Measurements from ENCODE around the gene DNAH3. TPM values are rescaled to one million over a fixed set of nuclear protein-coding genes. Genes with fewer than 3 reads are reported as not detected.
"Not testable (repeated sequence)": the region's sequence is repeated elsewhere in the genome, so short reads cannot be mapped to it uniquely, and the experiment has no call there.

Gene DNAH3
- total RNA-seq, 1 experiment from 2014 or later: 0.24 TPM

GRCh38 chr16:21153124-21153729 is 2.6 kb upstream of the DNAH3 start:
- not testable (repeated sequence) for H3K4me1 ChIP-seq (ENCODE audit: insufficient read depth, low read length); H2BK12ac ChIP-seq (ENCODE audit: insufficient read length, low read depth, low read length); H3K27ac ChIP-seq (ENCODE audit: insufficient read length, low read depth, low read length); DNase-seq; H3K27ac Mint-ChIP-seq; H4K91ac ChIP-seq (ENCODE audit: insufficient read length, low read depth, low read length); H3K9me3 Mint-ChIP-seq; H3K36me3 Mint-ChIP-seq (ENCODE audit: insufficient read depth in 1 of 3, low read depth in 3 of 3); H2BK15ac ChIP-seq (ENCODE audit: low read depth, low read length); H3K27me3 ChIP-seq (ENCODE audit: insufficient read depth, low read length); H3K14ac ChIP-seq (ENCODE audit: insufficient read depth, low read length); H2AK5ac ChIP-seq (ENCODE audit: insufficient read length, low read length); H2BK120ac ChIP-seq (ENCODE audit: low read depth, low read length, poor library complexity, severe bottlenecking); H3K27me3 Mint-ChIP-seq (ENCODE audit: low read depth); H4K20me1 ChIP-seq (ENCODE audit: control insufficient read depth, insufficient read depth, insufficient read length); H3K23me2 ChIP-seq (ENCODE audit: insufficient read length, low read depth, low read length, poor library complexity, severe bottlenecking); H2BK5ac ChIP-seq (ENCODE audit: insufficient read length, low read length); H3K79me2 ChIP-seq (ENCODE audit: insufficient read depth, low read length); H3T11ph ChIP-seq (ENCODE audit: low read length); H4K8ac ChIP-seq (replicated peaks; ENCODE audit: insufficient read length, low read depth, low read length); H4K5ac ChIP-seq (ENCODE audit: insufficient read length, low read depth, low read length); H3K4me1 Mint-ChIP-seq; H3K79me1 ChIP-seq (ENCODE audit: insufficient read depth, low read depth, low read length, poor library complexity, severe bottlenecking); H3K18ac ChIP-seq (ENCODE audit: insufficient read length, low read depth, low read length); H2BK20ac ChIP-seq (ENCODE audit: low read depth, low read length, poor library complexity, severe bottlenecking); H2AFZ ChIP-seq (ENCODE audit: low read length); H3K4me3 Mint-ChIP-seq; H3K9ac ChIP-seq (ENCODE audit: extremely low read depth, insufficient read length, low read length); H3K4ac ChIP-seq (ENCODE audit: low read depth, low read length); H3K4me2 ChIP-seq (ENCODE audit: insufficient read depth, insufficient read length, low read length); H3K9me3 ChIP-seq (ENCODE audit: control insufficient read depth, low read depth, low read length); H3K56ac ChIP-seq (ENCODE audit: insufficient read length, low read depth, low read length); H3K23ac ChIP-seq (ENCODE audit: insufficient read length, low read depth, low read length)
- WGBS (ENCODE audit: extremely low coverage, insufficient read length, low lambda C conversion rate): no CpG with 5 or more reads among the region's 11 CpGs

GRCh38 chr16:21152160-21153030 is 1.7 kb upstream of the DNAH3 start:
- H3K56ac ChIP-seq (ENCODE audit: insufficient read length, low read depth, low read length); H3K4me1 Mint-ChIP-seq; H2AFZ ChIP-seq (ENCODE audit: low read length); H3K4me1 ChIP-seq (ENCODE audit: insufficient read depth, low read length); H2BK120ac ChIP-seq (ENCODE audit: low read depth, low read length, poor library complexity, severe bottlenecking); H4K91ac ChIP-seq (ENCODE audit: insufficient read length, low read depth, low read length); H3K4me3 Mint-ChIP-seq; H3K18ac ChIP-seq (ENCODE audit: insufficient read length, low read depth, low read length); H2BK5ac ChIP-seq (ENCODE audit: insufficient read length, low read length); H3K79me1 ChIP-seq (ENCODE audit: insufficient read depth, low read depth, low read length, poor library complexity, severe bottlenecking); H3K9me3 Mint-ChIP-seq; H4K8ac ChIP-seq (replicated peaks; ENCODE audit: insufficient read length, low read depth, low read length); H2BK12ac ChIP-seq (ENCODE audit: insufficient read length, low read depth, low read length); H3K9ac ChIP-seq (ENCODE audit: extremely low read depth, insufficient read length, low read length); H3K23me2 ChIP-seq (ENCODE audit: insufficient read length, low read depth, low read length, poor library complexity, severe bottlenecking); H3K27me3 Mint-ChIP-seq (ENCODE audit: low read depth); H4K5ac ChIP-seq (ENCODE audit: insufficient read length, low read depth, low read length); H3K9me3 ChIP-seq (ENCODE audit: control insufficient read depth, low read depth, low read length); H3T11ph ChIP-seq (ENCODE audit: low read length); H3K23ac ChIP-seq (ENCODE audit: insufficient read length, low read depth, low read length); H2AK5ac ChIP-seq (ENCODE audit: insufficient read length, low read length); H3K27ac ChIP-seq (ENCODE audit: insufficient read length, low read depth, low read length); H3K79me2 ChIP-seq (ENCODE audit: insufficient read depth, low read length); H3K4ac ChIP-seq (ENCODE audit: low read depth, low read length); H2BK15ac ChIP-seq (ENCODE audit: low read depth, low read length); H3K36me3 Mint-ChIP-seq (ENCODE audit: insufficient read depth in 1 of 3, low read depth in 3 of 3); H3K4me2 ChIP-seq (ENCODE audit: insufficient read depth, insufficient read length, low read length); H3K27me3 ChIP-seq (ENCODE audit: insufficient read depth, low read length); H2BK20ac ChIP-seq (ENCODE audit: low read depth, low read length, poor library complexity, severe bottlenecking); H4K20me1 ChIP-seq (ENCODE audit: control insufficient read depth, insufficient read depth, insufficient read length); H3K27ac Mint-ChIP-seq; H3K14ac ChIP-seq (ENCODE audit: insufficient read depth, low read length): not testable (repeated sequence)
- WGBS (ENCODE audit: extremely low coverage, insufficient read length, low lambda C conversion rate): no CpG with 5 or more reads among the region's 51 CpGs
- DNase-seq: peak; percentile 56

Measured in H9 (cell line).